GM19463 (cell line): ENCODE data around the gene SPOCK3.
"Not testable (repeated sequence)": the region's sequence is repeated elsewhere in the genome, so short reads cannot be mapped to it uniquely, and the experiment has no call there.

Source experiments
- ATAC-seq: cut with Tn5 transposase; IDR thresholded peaks from one replicate; pipeline ENCODE4 v1.9.1; 2021; ENCODE audit warnings: mild to moderate bottlenecking, moderate library complexity; ENCODE audit not compliant: unreplicated experiment

SPOCK3 gene

GRCh38 chr4:167234316-167234881 is at the start of gene SPOCK3:
SPOCK3 (minus strand) TSS chr4:167234494.
- peak; percentile 40 for ATAC-seq

DNA sequence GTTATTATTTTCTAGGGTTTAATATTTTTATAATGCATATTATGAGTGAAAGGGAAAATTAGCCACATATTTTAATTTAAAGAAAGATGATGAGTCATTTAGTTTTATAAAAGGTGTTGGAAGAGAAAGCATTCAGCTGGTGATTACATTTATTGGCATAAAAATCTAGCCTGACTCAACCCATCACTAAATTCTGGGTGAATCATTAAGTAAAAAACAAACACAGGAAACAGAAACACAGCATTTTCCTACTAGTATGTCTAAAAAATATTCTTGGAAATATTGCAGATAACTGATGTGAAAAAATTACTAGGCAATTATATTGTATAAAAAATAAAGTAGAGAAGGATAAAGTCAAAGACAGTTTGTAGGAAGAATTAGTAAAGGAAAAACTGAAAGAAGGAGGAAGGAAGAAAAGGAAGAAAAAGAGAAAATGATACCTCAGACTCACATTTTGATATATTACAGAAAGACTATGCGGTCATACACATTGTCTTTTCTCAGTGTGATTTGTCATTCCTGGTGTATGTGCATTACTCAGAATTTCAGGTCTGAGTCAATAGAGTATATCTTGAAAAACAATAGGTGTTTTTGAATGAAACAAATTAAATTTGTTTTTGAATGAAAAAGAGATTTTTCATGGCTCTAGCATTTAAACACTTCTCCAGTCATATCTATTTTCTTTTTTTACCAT is 48.0 kb upstream of the SPOCK3 start:
- ATAC-seq, result no peak

DNA sequence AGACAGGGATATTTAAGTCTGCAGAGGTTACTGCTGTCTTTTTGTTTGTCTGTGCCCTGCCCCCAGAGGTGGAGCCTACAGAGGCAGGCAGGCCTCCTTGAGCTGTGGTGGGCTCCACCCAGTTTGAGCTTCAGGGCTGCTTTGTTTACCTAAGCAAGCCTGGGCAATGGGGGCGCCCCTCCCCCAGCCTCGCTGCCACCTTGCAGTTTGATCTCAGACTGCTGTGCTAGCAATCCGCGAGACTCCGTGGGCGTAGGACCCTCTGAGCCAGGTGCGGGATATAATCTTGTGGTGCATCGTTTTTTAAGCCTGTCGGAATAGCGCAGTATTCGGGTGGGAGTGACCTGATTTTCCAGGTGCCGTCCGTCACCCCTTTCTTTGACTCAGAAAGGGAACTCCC is 47.3 kb upstream of the SPOCK3 start:
- not testable (repeated sequence) for ATAC-seq

GRCh38 chr4:167274351-167274750 is 40.1 kb upstream of the SPOCK3 start:
- ATAC-seq, result no peak

DNA sequence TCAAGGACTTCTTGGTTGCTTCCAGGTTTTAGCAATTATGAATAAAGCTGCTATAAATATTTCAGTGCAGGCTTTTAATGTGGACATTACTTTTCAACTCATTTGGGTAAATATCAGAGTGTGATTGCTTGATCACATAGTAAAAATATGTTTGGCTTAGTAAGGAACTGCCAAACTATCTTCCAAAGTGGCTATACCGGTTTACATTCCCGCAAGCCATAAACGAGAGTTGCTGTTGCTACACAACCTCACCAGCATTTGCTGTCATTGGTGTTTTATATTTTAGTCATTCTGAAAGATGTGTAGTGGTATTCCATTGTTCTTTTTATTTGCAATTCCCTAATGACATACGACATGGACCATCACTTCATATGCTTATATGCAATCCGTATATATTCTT is 30.9 kb upstream of the SPOCK3 start:
- ATAC-seq, result no peak

GRCh38 chr4:167248271-167248670 is 14.0 kb upstream of the SPOCK3 start:
- no peak for ATAC-seq

DNA sequence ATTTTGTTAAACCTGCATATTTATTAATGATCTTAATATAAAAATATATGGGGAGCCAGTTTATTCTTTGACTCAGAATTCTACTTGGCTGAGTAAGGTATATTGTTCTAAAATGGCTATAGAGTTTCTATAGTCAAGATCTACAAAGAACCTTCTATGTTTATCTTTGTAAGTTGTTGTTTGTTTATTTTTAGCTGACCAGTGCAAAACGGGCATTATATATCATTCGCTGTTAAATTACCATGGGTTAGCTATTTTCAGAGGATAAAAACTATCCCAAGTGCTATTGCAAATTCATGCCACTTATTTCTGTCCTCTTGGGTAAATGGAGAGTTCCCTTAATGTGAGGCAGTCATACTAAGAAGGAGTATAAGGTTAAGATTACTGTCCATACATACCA is 5.3 kb upstream of the SPOCK3 start:
- no peak for ATAC-seq

DNA sequence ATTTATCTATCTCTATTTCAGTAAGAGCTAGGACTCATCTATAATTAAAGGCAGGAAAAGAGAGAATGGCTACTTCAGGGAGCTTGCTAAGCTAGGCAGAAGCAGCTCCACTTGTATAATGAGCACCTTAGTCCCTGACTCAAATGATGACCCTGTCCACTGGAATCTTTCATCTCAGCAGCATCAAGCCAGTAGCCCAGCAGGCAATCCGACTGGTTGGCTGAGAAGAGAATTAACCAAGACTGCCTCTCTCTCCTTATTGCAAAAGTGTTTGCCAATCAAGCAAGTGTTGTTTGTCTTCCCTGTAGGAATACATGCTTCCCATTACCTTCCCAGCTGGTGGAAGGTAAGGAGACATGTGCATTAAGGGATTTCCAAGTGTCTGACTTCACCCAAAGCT is 3.9 kb upstream of the SPOCK3 start:
- ATAC-seq, result no peak

DNA sequence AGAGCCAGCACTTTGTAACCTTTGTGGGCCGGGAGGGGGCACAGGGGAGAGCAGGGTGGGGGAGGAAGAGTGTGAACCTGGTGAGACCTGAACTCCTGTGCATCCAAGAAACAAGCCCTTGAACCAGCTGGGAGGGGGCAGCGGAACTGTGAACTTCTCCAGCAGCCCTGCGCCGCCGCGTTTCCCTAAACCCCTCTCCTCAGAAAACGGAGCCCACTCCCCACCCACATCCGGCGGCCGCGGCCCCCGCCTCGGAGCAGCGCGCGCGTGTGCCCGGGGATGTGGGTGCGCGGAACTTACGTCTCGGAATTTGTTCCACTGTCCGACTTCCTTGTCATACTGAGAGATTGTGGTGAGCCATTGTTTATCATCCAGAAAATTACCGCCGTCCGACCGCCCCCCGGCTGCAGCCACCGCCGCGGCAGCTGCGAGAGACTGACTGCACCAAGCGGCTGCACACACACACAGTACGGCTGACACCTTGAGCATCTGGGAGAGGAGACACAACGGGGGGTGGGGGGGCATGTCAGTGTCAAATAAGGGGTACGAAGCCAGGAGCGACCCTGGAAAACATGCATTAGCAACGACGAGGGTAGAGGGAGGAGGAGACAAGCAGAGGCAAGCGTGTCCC is 494 bp downstream of the SPOCK3 start:
- ATAC-seq, result peak; percentile 64

GRCh38 chr4:167232805-167233684 is 1.2 kb downstream of the SPOCK3 start:
- ATAC-seq, result no peak

GRCh38 chr4:167230744-167231143 is 3.5 kb downstream of the SPOCK3 start:
- ATAC-seq, result no peak

- ATAC-seq, result peak; percentile 78
Observed at GRCh38 chr4:167222099-167222498, 12.2 kb downstream of the SPOCK3 start.

DNA sequence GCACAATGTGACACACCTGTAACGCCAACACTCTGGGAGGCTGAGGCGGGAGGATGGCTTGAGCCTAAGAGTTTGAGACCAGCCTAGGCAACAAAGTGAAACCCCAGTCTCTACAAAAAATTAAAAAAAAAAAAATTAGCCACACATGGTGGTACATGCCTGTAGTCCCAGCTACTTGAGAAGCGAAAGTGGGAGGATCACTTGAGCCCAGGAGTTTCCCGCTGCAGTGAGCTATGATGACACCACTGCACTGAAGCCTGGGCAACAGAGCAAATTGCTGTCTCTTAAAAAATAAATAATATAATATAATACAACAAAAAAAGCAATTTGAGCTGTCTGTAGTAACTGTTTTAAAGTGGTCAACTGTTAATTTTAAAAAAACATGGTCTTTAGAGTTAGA is 13.2 kb downstream of the SPOCK3 start:
- no peak for ATAC-seq

DNA sequence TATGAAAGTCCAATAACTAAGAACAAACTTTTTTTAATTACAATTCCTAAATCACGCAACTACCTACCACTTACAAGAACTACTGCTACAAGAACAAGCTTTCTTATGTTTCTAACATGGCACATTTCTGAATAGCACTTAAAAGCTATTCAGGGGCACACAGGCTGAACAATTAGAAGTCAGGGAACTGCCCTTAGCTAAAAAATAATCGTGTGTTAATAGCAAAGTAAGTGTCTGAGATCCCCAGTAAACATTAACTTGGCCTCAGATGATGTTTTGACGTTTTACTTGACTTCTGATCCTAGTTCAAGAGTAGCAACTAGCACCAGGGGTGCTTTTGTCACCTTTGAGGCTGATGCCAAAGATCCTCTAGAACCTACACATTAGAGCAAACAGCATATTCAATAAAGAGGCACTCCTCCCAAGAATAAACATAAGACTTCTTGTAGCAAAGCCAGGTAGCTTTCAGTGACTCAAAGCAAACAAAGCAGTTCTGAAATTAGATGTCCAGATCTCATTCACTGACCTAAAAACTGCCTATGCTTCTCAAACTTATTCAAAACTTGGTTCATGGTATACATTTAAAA is 16.2 kb downstream of the SPOCK3 start:
- no peak for ATAC-seq

DNA sequence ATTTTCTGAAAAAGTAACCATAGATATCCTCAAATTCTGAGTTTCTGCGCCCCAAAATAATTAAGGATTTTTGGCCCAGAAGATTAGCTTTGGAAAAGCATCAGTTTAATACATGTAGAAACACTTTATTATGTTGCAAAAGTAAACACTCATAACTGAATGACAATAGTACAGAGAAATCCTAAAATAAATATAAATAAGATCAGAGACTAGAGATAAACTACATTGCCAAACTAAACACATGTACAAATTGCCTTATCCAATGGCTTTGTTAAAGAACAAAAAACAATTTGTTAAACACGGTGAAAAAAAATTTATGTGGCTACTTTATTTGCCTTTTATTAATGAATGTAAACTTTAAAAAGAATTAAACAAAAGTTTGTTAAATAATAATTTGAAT is 17.5 kb downstream of the SPOCK3 start:
- ATAC-seq, result no peak

DNA sequence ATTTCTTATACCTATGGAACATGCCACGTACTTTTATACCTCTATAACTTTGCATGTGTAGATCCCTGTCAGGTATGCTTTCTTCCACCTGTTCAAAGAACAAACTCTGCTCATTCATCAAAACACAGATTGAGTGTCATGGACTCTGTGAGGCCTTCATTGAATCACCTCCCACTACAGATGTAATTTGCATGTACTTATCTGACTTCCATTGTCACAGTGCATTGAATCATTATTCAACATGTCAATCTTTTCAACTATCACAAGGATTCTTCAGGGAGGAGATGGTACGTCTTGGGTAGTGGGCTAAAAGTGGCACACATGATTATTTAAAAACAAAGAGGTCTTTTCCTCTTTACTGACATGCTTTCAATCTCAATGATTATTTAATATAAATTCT is 24.1 kb downstream of the SPOCK3 start:
- no peak for ATAC-seq

DNA sequence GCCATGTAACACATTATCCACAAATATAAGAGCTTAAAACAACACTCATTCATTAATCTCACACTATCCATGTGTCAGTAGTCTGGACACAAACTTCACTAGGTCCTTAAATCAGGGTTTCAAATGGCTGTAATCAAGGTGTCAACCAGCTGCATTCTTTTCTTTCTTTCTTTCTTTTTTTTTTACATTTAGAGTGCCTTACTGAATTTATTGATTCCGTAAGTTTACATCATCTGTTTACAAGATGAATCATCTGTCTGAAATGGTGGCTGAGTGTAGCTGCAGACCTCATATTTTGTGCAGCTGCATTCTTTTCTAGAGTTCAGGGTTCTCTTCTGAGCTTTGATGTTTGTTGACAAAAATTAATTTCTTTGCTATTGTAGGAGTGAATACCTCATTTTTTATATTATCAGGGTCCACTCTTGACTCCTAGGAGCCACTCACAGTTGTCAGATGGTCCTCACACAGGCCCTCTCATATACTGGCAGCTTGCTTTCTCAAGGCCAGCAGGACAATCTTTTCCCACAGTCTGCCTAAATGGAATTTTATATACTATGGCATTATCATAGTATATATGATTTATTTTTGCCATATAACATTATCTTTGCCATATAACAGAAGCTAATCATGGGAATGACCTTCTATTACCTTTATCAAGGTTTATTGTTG is 37.8 kb downstream of the SPOCK3 start:
- no peak for ATAC-seq

DNA sequence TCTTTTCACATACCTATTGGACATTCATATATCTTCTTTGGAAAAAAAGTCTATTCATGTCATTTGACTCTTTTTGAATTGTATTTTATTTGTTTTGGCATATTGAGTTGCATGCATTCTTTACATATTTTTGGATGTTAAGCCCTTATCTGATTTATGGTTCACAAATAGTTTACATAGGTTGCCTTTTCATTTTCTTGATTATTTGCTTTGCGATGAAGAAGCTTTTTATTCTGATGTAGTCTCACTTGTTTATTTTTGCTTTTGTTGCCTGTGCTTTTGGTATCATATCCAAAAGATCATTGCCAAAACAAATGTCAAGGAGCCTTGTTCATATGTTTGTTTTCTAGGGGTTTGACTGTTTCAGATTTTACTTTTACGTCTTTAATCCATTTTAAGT is 43.9 kb downstream of the SPOCK3 start:
- no peak for ATAC-seq

DNA sequence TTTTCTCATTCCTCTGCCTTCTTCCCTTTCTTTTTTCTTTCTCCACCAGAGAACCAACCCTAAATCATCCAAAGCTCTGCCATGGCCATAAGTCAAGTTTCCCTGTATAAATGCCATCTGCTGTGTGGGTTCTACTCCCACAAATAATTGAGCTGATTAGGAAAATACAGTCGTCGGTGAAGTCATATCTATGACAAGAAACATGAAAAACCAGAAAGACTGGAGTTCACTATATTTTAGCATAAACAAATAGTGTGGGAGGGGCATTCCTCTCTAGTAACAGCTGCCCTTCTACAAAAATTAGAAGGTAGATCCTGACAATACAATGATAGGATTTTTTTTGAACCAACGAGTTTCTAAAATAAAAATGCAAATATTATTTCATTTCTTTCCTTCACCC is 48.8 kb downstream of the SPOCK3 start:
- ATAC-seq, result no peak

GRCh38 chr4:167183036-167183435 is 51.3 kb downstream of the SPOCK3 start:
- no peak for ATAC-seq

- ATAC-seq, result no peak
Observed at GRCh38 chr4:167177925-167178324, 56.4 kb downstream of the SPOCK3 start.
